Loucy (cell line): ENCODE results near the gene PRLR.

Experiments
- H2AFZ ChIP-seq: fragments of 200-600 bp; sonication (generic); 2 replicates; pipeline ENCODE4 v1.6.0; 2016; ENCODE audit warnings: antibody characterized with exemption, mild to moderate bottlenecking, low read length, moderate library complexity
- H3F3A ChIP-seq: fragments of 200-600 bp; 2 replicates; pipeline ENCODE4 v1.6.0; 2016; ENCODE audit warnings: antibody characterized with exemption, low read depth, mild to moderate bottlenecking
- H3K27me3 ChIP-seq: fragments of 200-600 bp; sonication (generic); 2 replicates; pipeline ENCODE4 v1.6.1; 2014; ENCODE audit warnings: low read length, mild to moderate bottlenecking; ENCODE audit not compliant: insufficient read depth, poor library complexity, severe bottlenecking
- H3K36me3 ChIP-seq: fragments of 200-600 bp; sonication (generic); 2 replicates; pipeline ENCODE4 v1.6.1; 2016; ENCODE audit warnings: low read length; ENCODE audit not compliant: insufficient read depth
- H3K4me1 ChIP-seq: fragments of 200-600 bp; sonication (generic); 2 replicates; pipeline ENCODE4 v1.5.1; 2014; ENCODE audit warnings: low read length, mild to moderate bottlenecking; ENCODE audit not compliant: insufficient read depth, poor library complexity, severe bottlenecking
- H3K4me2 ChIP-seq: fragments of 200-600 bp; sonication (generic); 2 replicates; pipeline ENCODE4 v1.6.0; 2014; ENCODE audit warnings: antibody characterized with exemption, low read length, low read depth, mild to moderate bottlenecking; ENCODE audit not compliant: poor library complexity, severe bottlenecking
- H3K4me3 ChIP-seq: fragments of 200-600 bp; sonication (generic); 2 replicates; pipeline ENCODE4 v1.5.1; 2014; ENCODE audit warnings: low read length, mild to moderate bottlenecking, mixed read lengths; ENCODE audit not compliant: poor library complexity, severe bottlenecking
- H3K79me2 ChIP-seq: fragments of 200-600 bp; sonication (generic); 2 replicates; pipeline ENCODE4 v1.6.1; 2014; ENCODE audit warnings: low read length; ENCODE audit not compliant: insufficient read depth
- H3K9ac ChIP-seq: fragments of 200-600 bp; sonication (generic); 2 replicates; pipeline ENCODE4 v1.6.0; 2014; ENCODE audit warnings: mild to moderate bottlenecking, low read depth, low read length, moderate library complexity; ENCODE audit not compliant: poor library complexity, severe bottlenecking
- H3K9me2 ChIP-seq: fragments of 200-600 bp; sonication (generic); replicated peaks from 2 replicates; pipeline ENCODE4 v1.6.1; 2016; ENCODE audit warnings: low read depth, low read length, mixed read lengths
- H3K9me3 ChIP-seq: fragments of 200-600 bp; sonication (generic); 2 replicates; pipeline ENCODE4 v1.6.1; 2014; ENCODE audit warnings: mild to moderate bottlenecking, antibody characterized with exemption, low read length, low read depth; ENCODE audit not compliant: insufficient read depth
- H4K20me1 ChIP-seq: fragments of 200-600 bp; sonication (generic); 2 replicates; pipeline ENCODE4 v1.6.0; 2014; ENCODE audit warnings: antibody characterized with exemption, low read length, mild to moderate bottlenecking; ENCODE audit not compliant: insufficient read depth, poor library complexity, severe bottlenecking
- EZH2phosphoT487 ChIP-seq: fragments of 200-600 bp; IDR thresholded peaks from 2 replicates; pipeline ENCODE4 v1.6.1; 2018; ENCODE audit warnings: antibody characterized with exemption, mild to moderate bottlenecking, moderate library complexity, borderline replicate concordance
- TF ChIP-seq, protein P1 (sequence below): fragments of 200-600 bp; sonication (generic); conservative IDR thresholded peaks from 2 replicates; pipeline ENCODE4 v1.5.1; 2014; ENCODE audit warnings: mild to moderate bottlenecking, antibody characterized with exemption, low read length

The PRLR gene

DNA sequence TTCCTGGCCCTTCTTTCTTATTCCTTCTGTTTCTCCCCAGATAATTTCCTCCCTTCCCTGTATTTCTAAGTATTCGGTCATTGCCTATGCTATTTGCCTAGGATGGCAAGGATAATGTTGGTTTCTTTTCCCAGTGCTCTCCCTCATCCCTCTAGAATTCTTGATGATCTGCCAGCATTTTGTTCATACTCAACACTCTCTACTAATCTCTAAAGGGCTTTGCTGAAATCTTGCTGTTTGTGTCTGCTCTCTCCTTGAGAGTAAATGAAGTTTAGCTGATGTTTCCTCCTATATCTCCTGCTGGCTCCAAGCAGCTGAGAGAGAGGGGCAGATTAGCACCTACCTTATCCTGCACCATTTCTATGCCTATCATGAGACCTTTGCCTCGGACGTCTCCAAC lies 220.6 kb downstream of the PRLR start:
- no peaks in the 10 kb centered on the region for H3K9me2 ChIP-seq
- no peaks in the 10 kb centered on the region for H3K79me2 ChIP-seq
- TF ChIP-seq EZH2phosphoT487: no peak
- TF ChIP-seq, protein P1, sequence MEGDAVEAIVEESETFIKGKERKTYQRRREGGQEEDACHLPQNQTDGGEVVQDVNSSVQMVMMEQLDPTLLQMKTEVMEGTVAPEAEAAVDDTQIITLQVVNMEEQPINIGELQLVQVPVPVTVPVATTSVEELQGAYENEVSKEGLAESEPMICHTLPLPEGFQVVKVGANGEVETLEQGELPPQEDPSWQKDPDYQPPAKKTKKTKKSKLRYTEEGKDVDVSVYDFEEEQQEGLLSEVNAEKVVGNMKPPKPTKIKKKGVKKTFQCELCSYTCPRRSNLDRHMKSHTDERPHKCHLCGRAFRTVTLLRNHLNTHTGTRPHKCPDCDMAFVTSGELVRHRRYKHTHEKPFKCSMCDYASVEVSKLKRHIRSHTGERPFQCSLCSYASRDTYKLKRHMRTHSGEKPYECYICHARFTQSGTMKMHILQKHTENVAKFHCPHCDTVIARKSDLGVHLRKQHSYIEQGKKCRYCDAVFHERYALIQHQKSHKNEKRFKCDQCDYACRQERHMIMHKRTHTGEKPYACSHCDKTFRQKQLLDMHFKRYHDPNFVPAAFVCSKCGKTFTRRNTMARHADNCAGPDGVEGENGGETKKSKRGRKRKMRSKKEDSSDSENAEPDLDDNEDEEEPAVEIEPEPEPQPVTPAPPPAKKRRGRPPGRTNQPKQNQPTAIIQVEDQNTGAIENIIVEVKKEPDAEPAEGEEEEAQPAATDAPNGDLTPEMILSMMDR: no peak
- H3F3A ChIP-seq: no peaks in the 10 kb centered on the region
- H4K20me1 ChIP-seq: no peaks in the 10 kb centered on the region
- H3K27me3 ChIP-seq: no peaks in the 10 kb centered on the region
- H3K4me2 ChIP-seq: no peak overlapping the region
- no peaks in the 10 kb centered on the region for H3K9me3 ChIP-seq
- no peaks in the 10 kb centered on the region for H3K4me1 ChIP-seq
- no peaks in the 10 kb centered on the region for H3K36me3 ChIP-seq
- no peak overlapping the region for H3K9ac ChIP-seq
- no peak overlapping the region for H2AFZ ChIP-seq
- H3K4me3 ChIP-seq: no peak overlapping the region

DNA sequence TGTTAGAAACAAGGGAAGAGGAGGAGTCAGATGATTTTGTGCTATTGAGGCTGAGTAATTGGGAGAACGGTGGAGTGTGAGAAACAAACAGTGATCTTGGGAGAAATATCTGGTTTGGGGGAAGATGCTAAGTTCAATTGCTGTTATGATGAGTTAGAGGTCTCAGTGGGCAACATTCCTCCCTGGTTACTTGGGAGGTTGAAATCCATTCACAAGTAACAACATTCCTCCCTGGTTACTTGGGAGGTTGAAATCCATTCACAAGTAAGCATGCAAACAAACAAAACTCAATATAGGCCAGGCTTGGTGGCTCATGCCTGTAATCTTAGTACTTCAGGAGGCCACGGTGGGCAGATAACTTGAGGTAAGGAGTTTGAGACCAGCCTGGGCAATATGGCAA lies 221.3 kb downstream of the PRLR start:
- H3K27me3 ChIP-seq: no peaks in the 10 kb centered on the region
- H3K4me1 ChIP-seq: no peaks in the 10 kb centered on the region
- no peak overlapping the region for H3K4me2 ChIP-seq
- H3F3A ChIP-seq: no peaks in the 10 kb centered on the region
- no peak overlapping the region for H3K4me3 ChIP-seq
- H2AFZ ChIP-seq: no peak overlapping the region
- TF ChIP-seq, protein P1: no peak
- no peak for TF ChIP-seq EZH2phosphoT487
- H3K9ac ChIP-seq: no peak overlapping the region
- H3K9me3 ChIP-seq: no peaks in the 10 kb centered on the region
- no peaks in the 10 kb centered on the region for H4K20me1 ChIP-seq
- H3K36me3 ChIP-seq: no peaks in the 10 kb centered on the region
- no peaks in the 10 kb centered on the region for H3K9me2 ChIP-seq
- no peaks in the 10 kb centered on the region for H3K79me2 ChIP-seq

DNA sequence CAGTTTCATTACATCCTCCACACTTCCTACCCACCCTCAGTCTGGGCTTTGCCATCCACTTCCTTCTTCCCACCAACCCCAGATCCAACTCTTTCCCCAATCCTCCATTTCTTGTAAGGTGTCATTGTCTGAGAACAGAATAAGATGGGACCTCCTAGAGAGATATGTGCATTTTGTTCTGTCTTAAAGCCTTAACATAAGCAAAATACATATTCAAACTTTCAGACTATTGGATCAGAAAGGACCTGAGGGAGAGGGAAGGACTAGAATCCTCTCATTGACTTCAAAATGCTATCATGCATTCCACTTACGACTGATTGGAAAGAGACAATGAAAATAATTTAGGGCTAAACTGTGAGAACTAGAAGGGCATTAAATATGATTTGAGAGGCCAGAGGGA lies 225.5 kb downstream of the PRLR start:
- Histone ChIP-seq H3K27me3 (no peaks in the 10 kb centered on the region), H3K9ac (no peak overlapping the region), H3K4me3 (no peak overlapping the region), H3K4me2 (no peak overlapping the region), H2AFZ (no peak overlapping the region), H3K9me2 (no peaks in the 10 kb centered on the region), H4K20me1 (no peaks in the 10 kb centered on the region), H3K36me3 (no peaks in the 10 kb centered on the region), H3F3A (no peaks in the 10 kb centered on the region), H3K9me3 (no peaks in the 10 kb centered on the region), H3K79me2 (no peaks in the 10 kb centered on the region), H3K4me1 (no peaks in the 10 kb centered on the region)
- TF ChIP-seq, protein P1: no peak
- TF ChIP-seq EZH2phosphoT487: no peak
